ENCODE data around the gene AIRE.

AIRE gene

GRCh38 chr21:44306936-44307704, 21.4 kb downstream of the AIRE start:
- FAIRE-seq: no peak

DNA sequence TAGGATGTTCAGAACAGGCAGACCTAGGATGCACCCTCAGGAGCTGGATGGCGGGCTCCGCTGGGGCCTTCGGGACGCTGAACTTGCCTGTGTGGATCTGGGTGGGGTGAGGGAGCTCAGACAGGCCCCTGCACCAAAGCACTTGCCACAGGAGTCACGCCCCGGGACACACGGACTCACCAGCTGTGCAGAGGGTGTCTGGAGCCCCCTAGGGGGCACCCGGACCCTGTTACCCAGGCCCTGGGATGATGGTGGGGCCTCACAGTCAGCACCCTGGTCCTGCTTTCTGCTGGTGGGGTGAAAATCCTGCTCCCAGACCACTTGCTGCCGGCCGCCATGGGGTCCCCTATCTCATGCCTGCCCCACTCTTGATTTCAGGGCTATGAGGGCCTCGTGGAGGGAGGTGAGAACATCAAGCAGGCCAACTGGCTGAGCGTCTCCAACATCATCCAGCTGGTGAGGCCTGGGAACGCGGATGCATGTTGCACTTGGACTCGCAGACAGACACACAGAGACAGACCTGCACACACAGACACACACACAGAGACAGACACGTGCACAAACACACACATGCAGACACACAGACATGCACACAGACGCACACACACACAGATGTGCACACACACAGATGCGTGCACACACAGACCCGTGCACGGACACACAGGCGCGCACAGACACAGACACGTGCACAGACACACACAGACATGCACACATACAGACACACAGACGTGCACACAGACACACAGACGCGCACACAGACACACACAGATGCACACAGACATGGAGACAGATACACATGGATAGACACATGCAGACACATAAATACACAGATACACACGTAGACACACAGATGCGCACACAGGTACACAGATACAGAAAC, 25.2 kb downstream of the AIRE start:
- no peak for FAIRE-seq

DNA sequence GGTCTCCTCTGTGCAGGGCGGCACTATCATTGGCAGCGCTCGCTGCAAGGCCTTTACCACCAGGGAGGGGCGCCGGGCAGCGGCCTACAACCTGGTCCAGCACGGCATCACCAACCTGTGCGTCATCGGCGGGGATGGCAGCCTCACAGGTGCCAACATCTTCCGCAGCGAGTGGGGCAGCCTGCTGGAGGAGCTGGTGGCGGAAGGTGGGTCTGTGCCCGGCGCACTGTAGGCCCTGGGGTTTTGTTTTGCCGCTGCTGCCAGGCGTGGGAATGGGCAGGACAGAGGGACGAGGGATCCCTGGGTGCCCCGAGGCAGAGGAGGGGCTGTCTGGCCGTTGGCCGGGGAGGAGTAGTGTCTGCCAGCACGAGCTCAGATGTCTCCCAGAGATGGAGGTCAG, 26.4 kb downstream of the AIRE start:
- FAIRE-seq: no peak

- FAIRE-seq: no peak
These were observed 27.0 kb downstream of the AIRE start for GRCh38 chr21:44312716-44313115.

- FAIRE-seq: no peak
These were observed 27.8 kb downstream of the AIRE start for GRCh38 chr21:44313451-44313850.

DNA sequence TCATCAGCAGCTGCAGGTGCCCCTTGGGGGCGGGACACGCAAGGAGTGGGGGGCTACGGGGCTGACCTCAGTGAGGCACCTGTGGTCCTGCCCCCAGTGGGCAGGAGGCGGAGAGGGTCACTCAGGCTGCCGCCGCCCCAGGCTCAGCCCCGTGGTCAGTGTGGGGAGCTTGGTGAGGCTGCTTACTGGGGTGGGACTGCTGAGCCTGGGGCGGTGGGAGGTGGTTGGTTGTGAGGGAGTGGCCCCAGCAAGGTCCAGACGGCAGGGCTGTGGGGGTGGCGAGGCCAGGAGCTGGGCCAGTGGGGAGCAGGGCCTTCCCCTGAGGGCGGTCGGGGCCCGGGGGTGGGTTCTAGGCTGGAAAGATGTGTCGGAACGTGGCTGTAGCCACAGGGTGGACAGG, 28.5 kb downstream of the AIRE start:
- FAIRE-seq: no peak

GRCh38 chr21:44314561-44314960, 28.9 kb downstream of the AIRE start:
- no peak for FAIRE-seq

GRCh38 chr21:44315691-44316203, 30.1 kb downstream of the AIRE start:
- FAIRE-seq: no peak

- no peak for FAIRE-seq
These were observed 30.7 kb downstream of the AIRE start for GRCh38 chr21:44316277-44316900.

DNA sequence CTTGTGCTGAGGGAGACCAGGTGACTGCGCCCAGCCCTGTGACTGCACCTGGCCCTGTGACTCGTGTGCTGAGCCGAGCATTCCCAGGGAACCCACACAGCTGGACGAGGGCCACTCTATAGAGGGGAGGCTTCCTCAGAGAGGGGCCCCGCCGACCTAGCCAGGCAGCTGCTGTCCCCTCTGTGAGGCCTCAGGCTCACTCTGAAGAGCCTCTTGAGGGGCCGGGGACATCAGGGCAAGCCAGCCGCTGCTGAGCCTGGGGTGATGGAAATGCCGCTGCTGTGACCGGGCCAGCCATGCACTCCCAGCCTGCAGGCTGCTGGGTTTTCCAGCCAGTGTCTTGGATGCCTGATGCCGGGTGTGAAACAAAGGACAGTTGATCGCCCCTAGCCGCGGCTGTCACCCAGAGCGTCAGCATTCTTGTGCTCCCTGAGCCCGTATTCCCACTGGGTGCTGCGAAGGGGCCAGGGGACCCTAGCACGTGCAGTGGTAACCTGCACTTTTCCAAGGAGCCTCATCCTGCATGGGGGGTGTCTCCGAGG, 31.6 kb downstream of the AIRE start:
- no peak for FAIRE-seq

DNA sequence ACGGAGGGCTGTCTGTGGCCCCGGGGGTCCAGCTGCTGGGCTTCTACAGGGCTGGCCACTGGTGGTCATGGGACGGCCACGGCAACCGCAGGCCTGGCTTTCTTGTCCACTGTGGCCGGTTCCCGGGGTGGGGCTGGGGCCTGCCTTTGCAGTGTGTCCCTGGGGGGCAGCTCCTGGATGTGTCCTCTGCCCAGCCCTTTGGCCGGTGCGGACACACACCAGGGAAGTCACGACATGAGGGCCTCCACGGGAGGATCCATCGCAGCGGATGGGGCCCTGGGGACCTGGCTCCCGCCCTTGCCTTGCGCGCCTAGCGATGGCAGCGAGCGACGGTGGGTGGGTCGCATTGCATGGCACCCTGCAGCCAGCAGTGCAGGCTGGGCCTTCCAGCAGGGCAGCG, 32.2 kb downstream of the AIRE start:
- no peak for FAIRE-seq

DNA sequence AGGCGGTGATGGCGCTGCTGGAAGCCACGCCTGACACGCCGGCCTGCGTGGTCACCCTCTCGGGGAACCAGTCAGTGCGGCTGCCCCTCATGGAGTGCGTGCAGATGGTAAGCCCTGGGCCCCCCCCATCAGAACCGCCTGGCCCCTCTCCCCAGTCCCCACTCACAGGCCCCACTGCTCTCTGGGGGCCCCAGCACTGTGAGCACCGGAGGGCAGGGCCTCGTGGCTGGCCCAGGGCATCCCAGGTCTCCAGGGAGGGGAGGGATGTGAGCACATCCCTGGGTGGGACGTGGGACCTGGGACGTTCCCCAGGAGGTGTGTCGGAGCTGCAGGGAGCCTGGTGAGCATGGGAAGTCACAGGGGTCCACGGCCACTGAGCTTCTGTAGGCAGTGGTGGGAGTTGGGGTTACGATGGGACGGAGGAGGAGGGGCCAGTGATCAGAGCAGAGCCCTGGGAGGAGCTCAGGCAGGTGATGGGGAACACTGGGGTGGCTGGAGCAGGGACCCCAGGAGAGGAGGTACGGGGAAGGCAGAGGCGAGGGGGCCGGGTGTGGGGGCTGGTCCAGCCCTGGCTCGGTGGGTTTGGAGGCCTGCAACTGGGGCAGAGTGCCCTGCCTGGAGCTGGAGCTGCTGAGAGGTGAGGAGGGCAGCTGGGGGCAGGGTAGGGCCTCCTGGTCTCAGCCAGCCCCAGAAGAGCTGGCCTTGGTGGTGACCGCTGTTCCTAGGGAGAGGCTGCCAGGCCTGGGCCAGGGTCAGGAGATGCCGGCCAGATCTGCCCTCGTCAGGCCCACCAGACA, 33.0 kb downstream of the AIRE start:
- no peak for FAIRE-seq

DNA sequence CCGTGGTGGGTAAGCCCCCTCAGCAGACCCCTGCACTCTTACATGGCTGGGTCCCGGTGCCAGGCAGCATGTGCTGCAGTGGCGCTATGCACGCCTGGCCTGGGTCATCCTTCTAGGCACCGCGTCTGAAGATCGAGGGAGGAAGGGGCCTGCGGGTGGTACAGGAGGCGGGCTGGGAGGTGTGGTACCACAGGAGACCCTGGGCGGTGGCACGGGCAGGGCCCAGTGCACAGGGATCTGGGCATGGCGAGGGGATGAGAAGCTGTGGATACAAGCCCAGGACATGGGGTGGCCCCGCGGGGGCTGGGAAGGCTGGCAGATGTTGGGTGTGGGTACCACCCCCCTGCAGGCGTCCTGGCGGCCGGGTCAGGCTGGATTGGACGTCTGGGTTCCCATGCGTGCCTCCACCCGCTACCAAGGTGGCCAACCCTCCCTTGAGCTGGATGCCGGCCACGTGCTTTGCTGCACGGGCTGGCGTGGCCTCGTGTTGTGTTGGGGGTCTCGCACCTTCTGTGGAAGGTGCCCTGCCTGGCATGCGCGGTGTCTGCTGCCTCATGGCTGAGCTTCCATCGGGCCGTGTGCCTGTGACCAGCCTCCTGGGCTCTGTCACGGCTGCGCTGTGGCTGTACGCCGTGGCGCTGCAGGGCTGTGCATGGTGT, 33.9 kb downstream of the AIRE start:
- no peak for FAIRE-seq

- FAIRE-seq: no peak
These were observed 35.2 kb downstream of the AIRE start for GRCh38 chr21:44320847-44321246.

DNA sequence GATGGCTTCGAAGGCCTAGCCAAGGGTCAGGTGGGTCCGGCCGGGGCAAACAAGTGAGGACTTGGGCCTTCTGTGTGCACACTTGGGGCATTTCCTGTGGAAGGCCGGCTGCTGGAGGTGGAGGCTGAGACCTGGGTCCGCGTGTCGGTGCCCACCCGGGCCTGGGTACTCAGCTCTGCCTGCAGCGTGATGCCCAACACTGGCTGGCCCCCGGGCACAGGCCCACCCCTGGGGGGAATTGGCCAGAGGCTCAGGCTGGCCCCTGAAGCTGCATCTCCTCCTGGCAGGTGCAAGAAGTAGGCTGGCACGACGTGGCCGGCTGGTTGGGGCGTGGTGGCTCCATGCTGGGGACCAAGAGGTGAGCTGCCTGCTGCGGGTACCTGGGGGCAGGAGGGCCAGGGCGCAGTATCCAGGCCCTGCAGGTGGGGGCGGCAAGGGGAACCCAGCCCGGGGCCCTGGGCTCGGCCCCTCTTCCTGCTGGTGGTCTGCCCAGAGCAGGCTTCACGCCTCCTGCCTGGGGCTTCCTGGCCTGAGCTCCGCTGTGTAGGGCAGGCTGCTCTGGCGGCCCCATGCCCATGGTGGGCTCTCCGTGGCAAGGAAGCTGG, 36.3 kb downstream of the AIRE start:
- no peak for FAIRE-seq

GRCh38 chr21:44322621-44323325, 37.1 kb downstream of the AIRE start:
- no peak for FAIRE-seq

- no peak for FAIRE-seq
These were observed 37.9 kb downstream of the AIRE start for GRCh38 chr21:44323591-44323990.

DNA sequence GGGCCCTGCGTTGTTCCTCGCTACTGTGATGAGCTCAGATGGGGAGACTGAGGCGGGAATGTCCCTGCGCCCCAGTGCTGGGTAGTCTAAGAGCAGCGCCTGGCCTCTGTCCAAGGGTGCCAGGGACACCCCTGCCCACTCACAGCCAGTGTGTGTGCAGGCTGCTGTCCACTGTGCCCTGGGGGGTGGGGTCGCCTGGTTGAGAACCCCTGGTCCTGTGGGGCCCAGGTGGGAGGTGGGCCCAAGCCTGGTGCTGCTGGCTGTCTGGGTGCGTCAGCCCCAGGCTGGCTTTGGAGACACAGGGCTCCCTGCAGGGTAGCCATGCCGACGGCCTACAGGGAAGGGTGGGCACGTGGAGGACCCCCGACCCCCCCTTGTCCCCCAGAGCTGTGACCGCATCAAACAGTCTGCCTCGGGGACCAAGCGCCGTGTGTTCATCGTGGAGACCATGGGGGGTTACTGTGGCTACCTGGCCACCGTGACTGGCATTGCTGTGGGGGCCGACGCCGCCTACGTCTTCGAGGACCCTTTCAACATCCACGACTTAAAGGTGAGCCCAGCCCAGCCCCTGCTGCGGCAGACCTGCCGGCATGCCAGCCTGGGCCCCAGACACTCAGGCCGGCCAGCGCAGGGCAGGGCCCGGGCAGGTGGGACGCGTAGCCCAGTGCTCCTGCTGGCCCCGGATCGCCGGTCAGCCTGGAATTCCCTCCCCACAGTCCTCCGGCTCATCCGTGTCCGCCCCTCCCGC, 38.6 kb downstream of the AIRE start:
- FAIRE-seq: no peak

DNA sequence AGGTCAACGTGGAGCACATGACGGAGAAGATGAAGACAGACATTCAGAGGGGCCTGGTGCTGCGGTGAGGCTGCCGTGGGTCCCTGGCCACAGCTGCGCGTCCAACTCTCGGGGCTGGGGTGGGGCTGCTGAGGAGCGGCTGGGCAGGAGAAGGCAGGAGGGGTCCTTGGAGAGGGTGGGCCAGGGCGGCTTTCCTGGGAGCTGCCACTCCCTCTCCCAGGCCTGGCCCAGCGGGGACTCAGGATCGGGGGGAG, 39.1 kb downstream of the AIRE start:
- no peak for FAIRE-seq

Data from A204.1 (cell line).